PC-3 (cell line): ENCODE measurements around the gene NAA38. TPM values are rescaled to one million over a fixed set of nuclear protein-coding genes. Genes with fewer than 3 reads are reported as not detected.

ENCODE experiments used
- ATAC-seq: fragments of 200-7000 bp; cut with Tn5 transposase; 2 replicates; pipeline ENCODE4 v1.9.1; 2020; ENCODE audit warnings: mild to moderate bottlenecking, moderate library complexity
- BruUV-seq: library from RNA; stranded (reverse); fragments of 400-500 nt; replicated peaks from 2 replicates; lab custom pipeline; 2021; lab: Mats Ljungman, UMichigan
- CTCF ChIA-PET: fragments of 300-600 bp; sonication (Branson Sonifier 250); formaldehyde crosslinking; loops from one replicate; lab custom pipeline; 2022; ENCODE audit warnings: antibody characterized with exemption; lab: Charles Lee
- POLR2A ChIA-PET: fragments of 300-600 bp; sonication (Branson Sonifier 250); formaldehyde crosslinking; loops from one replicate; lab custom pipeline; 2022; ENCODE audit warnings: antibody characterized with exemption; ENCODE audit not compliant: unreplicated experiment; lab: Charles Lee
- DNase-seq: peaks from one replicate; pipeline ENCODE4 v3.0.0-alpha.2; 2015
- H2AFZ ChIP-seq: fragments of 300-600 bp; sonication (generic); 2 replicates; pipeline ENCODE4 v1.6.0; 2016; ENCODE audit warnings: antibody characterized with exemption, low read length
- H3F3A ChIP-seq: fragments of 300-600 bp; sonication (generic); one replicate; pipeline ENCODE4 v1.6.0; 2017; ENCODE audit warnings: antibody characterized with exemption, low read length, control low read depth, mild to moderate bottlenecking; ENCODE audit not compliant: unreplicated experiment
- H3K27ac ChIP-seq: fragments of 300-600 bp; sonication (generic); 2 replicates; pipeline ENCODE4 v1.5.1; 2016; ENCODE audit warnings: mild to moderate bottlenecking, low read length
- H3K27me3 ChIP-seq: fragments of 300-600 bp; sonication (generic); 2 replicates; pipeline ENCODE4 v1.6.1; 2016; ENCODE audit warnings: low read length, mixed read lengths
- H3K36me3 ChIP-seq: fragments of 300-600 bp; sonication (generic); 2 replicates; pipeline ENCODE4 v1.6.1; 2016; ENCODE audit warnings: low read depth, mixed run types, low read length, mixed read lengths
- H3K4me1 ChIP-seq: fragments of 300-600 bp; sonication (generic); 2 replicates; pipeline ENCODE4 v1.5.1; 2016; ENCODE audit warnings: low read length; ENCODE audit not compliant: insufficient read depth
- H3K4me2 ChIP-seq: fragments of 300-600 bp; sonication (generic); 2 replicates; pipeline ENCODE4 v1.6.0; 2016; ENCODE audit warnings: low read length
- H3K4me3 ChIP-seq: fragments of 300-600 bp; sonication (generic); 2 replicates; pipeline ENCODE4 v1.5.1; 2016; ENCODE audit warnings: mild to moderate bottlenecking, low read length, mixed read lengths
- H3K79me2 ChIP-seq: fragments of 300-600 bp; sonication (generic); 2 replicates; pipeline ENCODE4 v1.6.1; 2017; ENCODE audit warnings: low read length, mixed read lengths
- H3K9ac ChIP-seq: fragments of 300-600 bp; sonication (generic); 2 replicates; pipeline ENCODE4 v1.6.0; 2016; ENCODE audit warnings: mild to moderate bottlenecking, low read length
- H3K9me2 ChIP-seq: fragments of 300-600 bp; sonication (generic); replicated peaks from 2 replicates; pipeline ENCODE4 v1.6.1; 2016; ENCODE audit warnings: mixed run types, low read length, mixed read lengths
- H3K9me3 ChIP-seq: fragments of 300-600 bp; sonication (generic); 2 replicates; pipeline ENCODE4 v1.6.1; 2016; ENCODE audit warnings: low read length, mixed read lengths
- H4K20me1 ChIP-seq: fragments of 300-600 bp; sonication (generic); 2 replicates; pipeline ENCODE4 v1.6.1; 2016; ENCODE audit warnings: low read length, mixed read lengths
- CTCF ChIP-seq: fragments of 300-600 bp; sonication (generic); conservative IDR thresholded peaks from 2 replicates; pipeline ENCODE4 v1.5.1; 2017; ENCODE audit warnings: antibody characterized with exemption, low read depth, mild to moderate bottlenecking, low read length
- EZH2 ChIP-seq: fragments of 300-600 bp; sonication (generic); IDR thresholded peaks from one replicate; pipeline ENCODE4 v1.6.1; 2017; ENCODE audit warnings: antibody characterized with exemption, mild to moderate bottlenecking, low read length; ENCODE audit not compliant: unreplicated experiment
- EZH2phosphoT487 ChIP-seq: fragments of 300-600 bp; sonication (generic); IDR thresholded peaks from 2 replicates; pipeline ENCODE4 v1.6.1; 2018; ENCODE audit warnings: mild to moderate bottlenecking, antibody characterized with exemption, low read length, borderline replicate concordance
- intact Hi-C: fragments of 100-400 bp; cut with micrococcal nuclease; formaldehyde crosslinking; loops from 2 replicates; pipeline ENCODE4 v1.9.0; 2023
- total RNA-seq: library from RNA; depleted of rRNA; stranded (reverse); fragments of >200 nt; gene quantifications from 2 replicates; pipeline ENCODE4 v1.2.3, GENCODE V29; 2014

The NAA38 gene
- total RNA-seq, 1 experiment from 2014 or later: 403 TPM

DNA sequence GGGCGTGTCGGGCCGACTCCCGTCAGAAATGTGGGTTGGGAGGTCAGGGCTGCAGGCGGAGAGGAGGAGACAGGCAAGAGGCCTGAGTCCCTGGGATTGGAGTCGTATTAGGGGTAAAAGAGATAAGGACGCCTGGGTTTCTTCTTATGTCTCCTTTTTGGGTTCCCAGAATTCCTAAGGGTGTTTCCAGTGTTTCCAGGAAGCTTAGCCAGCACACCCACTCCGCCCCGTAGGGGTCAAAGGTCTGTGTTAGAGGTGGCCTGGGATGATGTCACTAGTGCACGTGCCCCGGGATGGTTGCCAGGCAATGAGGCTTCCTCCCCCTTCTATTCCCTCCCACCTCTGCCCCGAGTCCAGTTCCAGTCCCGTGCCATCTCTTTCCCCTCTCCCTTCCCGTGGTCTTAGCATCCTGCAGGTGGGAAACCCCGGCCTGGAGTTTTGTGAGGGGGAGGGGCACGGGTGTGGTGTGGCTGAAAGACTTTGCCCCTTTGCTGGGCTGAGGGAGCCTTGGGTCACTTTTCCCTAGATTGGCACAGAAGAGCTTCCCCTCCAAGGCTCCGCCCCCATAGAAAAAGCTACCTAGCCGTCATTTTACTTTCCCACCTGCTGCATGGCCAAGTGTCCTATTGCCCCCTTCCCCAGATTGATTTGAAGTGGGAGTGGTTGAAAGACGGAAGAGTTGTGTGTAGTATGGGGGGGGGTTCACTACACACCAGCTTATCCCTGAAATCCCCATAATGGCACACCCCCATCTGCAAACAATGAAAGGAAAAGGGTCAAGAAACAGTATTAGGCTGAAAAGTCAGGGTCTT lies 20.6 kb downstream of the NAA38 start:
- no peaks in the 10 kb centered on the region for H3K36me3 ChIP-seq
- H3K9me3 ChIP-seq: no peaks in the 10 kb centered on the region
- H3K4me3 ChIP-seq: peak overlapping the region; percentile 83
- no peaks in the 10 kb centered on the region for H3F3A ChIP-seq
- peak overlapping the region; percentile 75 for H3K27ac ChIP-seq
- no TSS peak for BruUV-seq
- peaks cover 39% of the 10 kb centered on the region for H3K4me1 ChIP-seq
- H3K9ac ChIP-seq: peak overlapping the region; percentile 75
- H4K20me1 ChIP-seq: no peaks in the 10 kb centered on the region
- TF ChIP-seq EZH2phosphoT487: no peak
- TF ChIP-seq EZH2: no peak
- no peak for TF ChIP-seq CTCF
- CTCF ChIA-PET: interaction anchor here (0.7 kb wide), 1 partner anchor 468 kb away, joined by 3 read pairs; no protein-coding TSS in a partner anchor
- DNase-seq: peak; percentile 83
- POLR2A ChIA-PET: no interaction called here
- H3K9me2 ChIP-seq: no peaks in the 10 kb centered on the region
- peak overlapping the region; percentile 73 for H2AFZ ChIP-seq
- ATAC-seq: peak; percentile 4
- peaks cover 22% of the 10 kb centered on the region for H3K79me2 ChIP-seq
- peak overlapping the region; percentile 85 for H3K4me2 ChIP-seq
- intact Hi-C loops: no loop called here
- H3K27me3 ChIP-seq: no peaks in the 10 kb centered on the region

DNA sequence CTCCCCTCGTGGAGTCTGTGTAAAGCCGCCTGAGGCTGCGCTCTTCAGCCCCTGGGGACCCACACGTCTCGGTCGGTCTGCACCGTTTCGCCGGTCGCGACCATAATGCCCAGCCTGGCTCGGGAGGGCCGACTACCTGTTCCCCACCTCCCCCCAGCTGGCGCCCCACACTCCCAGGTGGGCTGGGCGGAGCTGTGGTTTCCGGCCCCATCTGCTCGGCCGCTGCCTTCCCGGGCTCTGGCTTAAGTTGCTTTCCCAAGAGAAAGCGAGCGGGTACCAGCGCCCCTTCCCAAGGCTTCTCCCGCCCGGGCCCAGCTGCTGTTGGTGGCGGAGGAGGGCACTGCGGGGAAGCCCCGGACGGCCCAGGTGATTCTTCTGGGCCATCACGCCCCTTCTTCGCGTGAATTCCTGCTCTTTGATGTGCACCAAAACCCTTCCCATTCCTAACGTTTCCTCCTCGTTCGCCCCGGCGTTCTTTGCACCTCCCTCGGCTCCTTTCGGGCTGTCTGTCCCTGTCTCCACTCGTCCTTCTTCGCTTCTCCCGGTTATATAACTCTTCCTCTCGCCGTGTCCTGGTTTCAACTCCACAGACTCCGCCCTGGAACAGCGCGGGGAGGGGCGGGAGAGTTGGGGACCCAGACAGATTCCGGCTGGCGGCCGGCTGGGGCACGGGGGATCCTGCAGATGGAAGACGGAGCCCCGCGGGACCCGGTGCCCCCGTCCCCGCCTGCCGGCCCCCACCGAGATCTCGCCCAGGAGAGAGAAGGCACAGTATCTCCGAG lies 21.4 kb downstream of the NAA38 start:
- H3K9me2 ChIP-seq: no peaks in the 10 kb centered on the region
- ATAC-seq (peak; percentile 10), DNase-seq (peak; percentile 34)
- peak overlapping the region; percentile 75 for H3K27ac ChIP-seq
- H3K4me1 ChIP-seq: peaks cover 34% of the 10 kb centered on the region
- no peaks in the 10 kb centered on the region for H4K20me1 ChIP-seq
- ChIA-PET POLR2A (interaction anchor here (1.1 kb wide), 1 partner anchor 9 kb away, joined by 4 read pairs; no protein-coding TSS in a partner anchor), CTCF (no interaction called here)
- peak overlapping the region; percentile 85 for H3K4me2 ChIP-seq
- H3K36me3 ChIP-seq: no peaks in the 10 kb centered on the region
- H3K9me3 ChIP-seq: no peaks in the 10 kb centered on the region
- intact Hi-C loops: loop anchor here (2.0 kb wide), 1 partner anchor 21 kb away; the partner anchor contains the start of gene NAA38
- H3K79me2 ChIP-seq: peaks cover 21% of the 10 kb centered on the region
- H3K9ac ChIP-seq: peak overlapping the region; percentile 75
- no peak for TF ChIP-seq EZH2phosphoT487
- H2AFZ ChIP-seq: peak overlapping the region; percentile 73
- TSS peak; percentile 64 for BruUV-seq
- no peaks in the 10 kb centered on the region for H3F3A ChIP-seq
- H3K27me3 ChIP-seq: no peaks in the 10 kb centered on the region
- H3K4me3 ChIP-seq: peak overlapping the region; percentile 83
